ENCODE measurements around the gene PAFAH1B2.

DNA sequence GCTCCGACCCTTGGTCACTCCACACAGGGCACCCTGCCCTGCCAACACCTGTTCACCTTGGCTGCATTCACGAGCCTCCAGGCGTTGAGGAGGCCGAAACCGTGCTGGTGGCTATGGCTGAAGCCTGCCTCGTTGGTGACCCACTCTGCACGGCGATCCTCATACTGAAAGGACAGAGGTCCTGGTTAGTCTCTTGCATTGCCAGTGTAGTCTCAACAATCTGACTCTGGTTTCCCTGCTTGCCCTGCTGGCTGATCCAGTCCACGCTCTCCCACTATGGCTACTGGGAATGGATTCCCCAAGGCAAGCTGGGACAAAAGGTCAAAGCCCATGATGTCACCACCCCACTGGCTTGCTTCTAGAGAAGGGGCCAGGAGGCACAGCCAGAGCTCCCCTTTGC is 74.9 kb downstream of the PAFAH1B2 start:
- TF ChIP-seq POLR2A (IDR thresholded peaks at IDR 0.05), result no peak
- TF ChIP-seq, protein P1, sequence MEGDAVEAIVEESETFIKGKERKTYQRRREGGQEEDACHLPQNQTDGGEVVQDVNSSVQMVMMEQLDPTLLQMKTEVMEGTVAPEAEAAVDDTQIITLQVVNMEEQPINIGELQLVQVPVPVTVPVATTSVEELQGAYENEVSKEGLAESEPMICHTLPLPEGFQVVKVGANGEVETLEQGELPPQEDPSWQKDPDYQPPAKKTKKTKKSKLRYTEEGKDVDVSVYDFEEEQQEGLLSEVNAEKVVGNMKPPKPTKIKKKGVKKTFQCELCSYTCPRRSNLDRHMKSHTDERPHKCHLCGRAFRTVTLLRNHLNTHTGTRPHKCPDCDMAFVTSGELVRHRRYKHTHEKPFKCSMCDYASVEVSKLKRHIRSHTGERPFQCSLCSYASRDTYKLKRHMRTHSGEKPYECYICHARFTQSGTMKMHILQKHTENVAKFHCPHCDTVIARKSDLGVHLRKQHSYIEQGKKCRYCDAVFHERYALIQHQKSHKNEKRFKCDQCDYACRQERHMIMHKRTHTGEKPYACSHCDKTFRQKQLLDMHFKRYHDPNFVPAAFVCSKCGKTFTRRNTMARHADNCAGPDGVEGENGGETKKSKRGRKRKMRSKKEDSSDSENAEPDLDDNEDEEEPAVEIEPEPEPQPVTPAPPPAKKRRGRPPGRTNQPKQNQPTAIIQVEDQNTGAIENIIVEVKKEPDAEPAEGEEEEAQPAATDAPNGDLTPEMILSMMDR (IDR thresholded peaks at IDR 0.05), result no peak

Data from body of pancreas (tissue), 4 donors.